Naive thymus-derived CD4-positive, alpha-beta T cell (primary cell): ENCODE measurements around the gene PRKN. TPM values are rescaled to one million over a fixed set of nuclear protein-coding genes. Genes with fewer than 3 reads are reported as not detected.

ENCODE experiments used
- ATAC-seq: fragments of 150-1000 bp; cut with Tn5 transposase; 2 replicates; pipeline ENCODE4 v1.10.0; 2021; ENCODE audit warnings: mild to moderate bottlenecking, moderate library complexity
- CTCF ChIA-PET: fragments of 350-600 bp; sonication (Branson Sonifier 250); formaldehyde crosslinking; loops from one replicate; lab custom pipeline; 2021; ENCODE audit warnings: antibody characterized with exemption; lab: Charles Lee
- POLR2A ChIA-PET: fragments of 350-600 bp; sonication (Branson Sonifier 250); formaldehyde crosslinking; loops from one replicate; lab custom pipeline; 2021; ENCODE audit warnings: antibody characterized with exemption, inconsistent platforms; lab: Charles Lee
- DNase-seq, 9 donors: peaks; one replicate each; pipeline versions ENCODE4 v3.0.0 to v3.0.0-alpha.2; 2020 to 2022; ENCODE audit warnings: mixed read lengths in 1 of 9
- H3K27ac ChIP-seq: one replicate; pipeline ENCODE4 v1.7.0; 2013; ENCODE audit warnings: mild to moderate bottlenecking, low read depth, low read length, moderate library complexity
- H3K27me3 ChIP-seq, 2 donors: one replicate each; pipeline ENCODE4 v1.7.0; 2013; ENCODE audit warnings: low read length in 2 of 2, mild to moderate bottlenecking in 2 of 2, moderate library complexity in 2 of 2; ENCODE audit not compliant: control insufficient read depth in 2 of 2, insufficient read depth in 2 of 2
- H3K36me3 ChIP-seq, 3 experiments: 1 replicate in 2 of 3; 2 replicates in 1 of 3; pipeline ENCODE4 v1.7.0; 2013; ENCODE audit warnings: low read length in 3 of 3, mild to moderate bottlenecking in 3 of 3, moderate library complexity in 1 of 3; ENCODE audit not compliant: insufficient read depth in 3 of 3, control insufficient read depth in 2 of 3
- H3K4me1 ChIP-seq, 2 donors: one replicate each; pipeline ENCODE4 v1.7.0; 2013; ENCODE audit warnings: low read length in 2 of 2, mild to moderate bottlenecking in 2 of 2, moderate library complexity in 1 of 2; ENCODE audit not compliant: control insufficient read depth in 2 of 2, insufficient read depth in 2 of 2
- H3K4me3 ChIP-seq: 2 replicates; pipeline ENCODE4 v1.7.0; 2013; ENCODE audit warnings: mild to moderate bottlenecking, low read length
- H3K9me3 ChIP-seq, 3 experiments: 1 replicate in 2 of 3; 2 replicates in 1 of 3; pipeline ENCODE4 v1.7.0; 2013; ENCODE audit warnings: low read length in 3 of 3; ENCODE audit not compliant: control insufficient read depth in 2 of 3
- H3K27ac Mint-ChIP-seq, 9 donors: one replicate each; pipeline ENCODE4 v1.8.0; 2020 to 2022; ENCODE audit warnings: mixed read lengths in 9 of 9, mild to moderate bottlenecking in 8 of 9, moderate library complexity in 5 of 9, inconsistent platforms in 2 of 9
- H3K27me3 Mint-ChIP-seq, 5 donors: one replicate each; pipeline ENCODE4 v1.8.0; 2021 to 2022; ENCODE audit warnings: mixed read lengths in 5 of 5, mild to moderate bottlenecking in 1 of 5
- H3K36me3 Mint-ChIP-seq, 5 donors: one replicate each; pipeline ENCODE4 v1.8.0; 2020 to 2022; ENCODE audit warnings: mixed read lengths in 5 of 5, mild to moderate bottlenecking in 3 of 5, inconsistent platforms in 1 of 5
- H3K4me1 Mint-ChIP-seq, 7 donors: one replicate each; pipeline ENCODE4 v1.8.0; 2020 to 2022; ENCODE audit warnings: mixed read lengths in 7 of 7, mild to moderate bottlenecking in 3 of 7, inconsistent platforms in 1 of 7
- H3K4me3 Mint-ChIP-seq, 10 donors: one replicate each; pipeline ENCODE4 v1.8.0; 2020 to 2022; ENCODE audit warnings: mild to moderate bottlenecking in 10 of 10, mixed read lengths in 10 of 10, moderate library complexity in 6 of 10, inconsistent platforms in 2 of 10
- H3K9me3 Mint-ChIP-seq, 11 donors: one replicate each; pipeline ENCODE4 v1.8.0; 2020 to 2022; ENCODE audit warnings: mixed read lengths in 11 of 11, mild to moderate bottlenecking in 4 of 11, inconsistent platforms in 1 of 11, moderate library complexity in 1 of 11
- intact Hi-C, 2 donors: fragments of 100-400 bp; cut with micrococcal nuclease; formaldehyde crosslinking; loops; one replicate each; pipeline ENCODE4 v1.15.1; 2023
- polyA plus RNA-seq, 2 donors: library from polyadenylated mRNA; unstranded; fragments of 300-500 nt; fragmentation: Illumina TruSeq; gene quantifications; one replicate each; pipeline ENCODE4 v1.2.3, GENCODE V29; 2021
- total RNA-seq, 6 experiments: library from RNA in 5 of 6; stranded (reverse) in 5 of 6; gene quantifications; 1 replicate in 5 of 6; 2 replicates in 1 of 6; pipeline ENCODE4 v1.2.3 and lab custom pipeline; 2021 to 2026

PRKN gene
- total and polyA plus RNA-seq, 7 experiments from 2014 or later, result 0.44 to 10.3 (median 8.1) TPM

- intact Hi-C loops, result no loop called here
- H3K4me3 Mint-ChIP-seq, result no peak overlapping the region
- Histone ChIP-seq H3K27me3 (no peaks in the 10 kb centered on the region), H3K36me3 (no peaks in the 10 kb centered on the region), H3K27ac (no peak overlapping the region), H3K4me1 (no peaks in the 10 kb centered on the region), H3K9me3 (no peaks in the 10 kb centered on the region), H3K4me3 (no peak overlapping the region)
- H3K27ac Mint-ChIP-seq, result no peak overlapping the region
- CTCF ChIA-PET, result no interaction called here
- DNase-seq (no peak), ATAC-seq (no peak)
- H3K36me3 Mint-ChIP-seq, result peaks cover 0 to 17% (median 4%) of the 10 kb centered on the region in 5 donors
- H3K27me3 Mint-ChIP-seq, result no peaks in the 10 kb centered on the region
- peaks cover 0 to 3% (median 0%) of the 10 kb centered on the region in 11 donors for H3K9me3 Mint-ChIP-seq
- H3K4me1 Mint-ChIP-seq, result no peaks in the 10 kb centered on the region
- POLR2A ChIA-PET, result no interaction called here
Measured at GRCh38 chr6:162294029-162294428, 433.5 kb downstream of the PRKN start.

GRCh38 chr6:162292915-162293314 is 434.7 kb downstream of the PRKN start:
- Mint-ChIP-seq H3K36me3 (peaks cover 0 to 17% (median 4%) of the 10 kb centered on the region in 5 donors), H3K9me3 (peaks cover 0 to 3% (median 0%) of the 10 kb centered on the region in 11 donors), H3K4me3 (no peak overlapping the region), H3K4me1 (no peaks in the 10 kb centered on the region), H3K27me3 (no peaks in the 10 kb centered on the region), H3K27ac (no peak overlapping the region)
- H3K4me1 ChIP-seq, result no peaks in the 10 kb centered on the region
- H3K4me3 ChIP-seq, result no peak overlapping the region
- H3K27me3 ChIP-seq, result no peaks in the 10 kb centered on the region
- H3K9me3 ChIP-seq, result no peaks in the 10 kb centered on the region
- DNase-seq (no peak), ATAC-seq (no peak)
- ChIA-PET CTCF (no interaction called here), POLR2A (no interaction called here)
- no peak overlapping the region for H3K27ac ChIP-seq
- H3K36me3 ChIP-seq, result no peaks in the 10 kb centered on the region
- intact Hi-C loops, result no loop called here

- no peak overlapping the region for H3K4me3 Mint-ChIP-seq
- intact Hi-C loops, result no loop called here
- DNase-seq, result no peak
Measured at GRCh38 chr6:162290846-162291465, 436.6 kb downstream of the PRKN start.

GRCh38 chr6:162289972-162290371 is 437.6 kb downstream of the PRKN start:
- no peak overlapping the region for H3K27ac ChIP-seq
- ChIA-PET POLR2A (no interaction called here), CTCF (interaction anchor here (0.5 kb wide), 1 partner anchor 194 kb away, joined by 3 read pairs; no protein-coding TSS in a partner anchor)
- no peaks in the 10 kb centered on the region for H3K9me3 ChIP-seq
- intact Hi-C loops, result no loop called here
- Mint-ChIP-seq H3K36me3 (peaks cover 0 to 17% (median 4%) of the 10 kb centered on the region in 5 donors), H3K27me3 (no peaks in the 10 kb centered on the region), H3K4me1 (no peaks in the 10 kb centered on the region), H3K9me3 (peaks cover 0 to 3% (median 0%) of the 10 kb centered on the region in 11 donors), H3K4me3 (no peak overlapping the region), H3K27ac (no peak overlapping the region)
- H3K36me3 ChIP-seq, result no peaks in the 10 kb centered on the region
- no peaks in the 10 kb centered on the region for H3K4me1 ChIP-seq
- no peaks in the 10 kb centered on the region for H3K27me3 ChIP-seq
- no peak overlapping the region for H3K4me3 ChIP-seq
- no peak for ATAC-seq
- no peak for DNase-seq

More at GRCh38 chr6:162290846-162291465, 436.6 kb downstream of the PRKN start:
- Mint-ChIP-seq H3K4me1 (no peaks in the 10 kb centered on the region), H3K27ac (no peak overlapping the region), H3K36me3 (peaks cover 0 to 17% (median 4%) of the 10 kb centered on the region in 5 donors), H3K27me3 (no peaks in the 10 kb centered on the region), H3K9me3 (peaks cover 0 to 3% (median 0%) of the 10 kb centered on the region in 11 donors)
- POLR2A ChIA-PET, result no interaction called here
- Histone ChIP-seq H3K36me3 (no peaks in the 10 kb centered on the region), H3K4me1 (no peaks in the 10 kb centered on the region), H3K4me3 (no peak overlapping the region), H3K9me3 (no peaks in the 10 kb centered on the region), H3K27ac (no peak overlapping the region), H3K27me3 (no peaks in the 10 kb centered on the region)
- CTCF ChIA-PET, result interaction anchor here (0.7 kb wide), 1 partner anchor 454 kb away, joined by 3 read pairs; no protein-coding TSS in a partner anchor
- no peak for ATAC-seq

- ATAC-seq (no peak), DNase-seq (no peak)
- Mint-ChIP-seq H3K27me3 (no peaks in the 10 kb centered on the region), H3K4me1 (no peaks in the 10 kb centered on the region), H3K9me3 (peaks cover 0 to 3% (median 0%) of the 10 kb centered on the region in 11 donors), H3K4me3 (no peak overlapping the region), H3K27ac (no peak overlapping the region), H3K36me3 (peaks cover 0 to 7% (median 3%) of the 10 kb centered on the region in 5 donors)
- no peaks in the 10 kb centered on the region for H3K9me3 ChIP-seq
- POLR2A ChIA-PET, result no interaction called here
- H3K36me3 ChIP-seq, result no peaks in the 10 kb centered on the region
- H3K27ac ChIP-seq, result no peak overlapping the region
- H3K4me3 ChIP-seq, result no peak overlapping the region
- intact Hi-C loops, result no loop called here
- CTCF ChIA-PET, result no interaction called here
- no peaks in the 10 kb centered on the region for H3K4me1 ChIP-seq
- H3K27me3 ChIP-seq, result no peaks in the 10 kb centered on the region
Measured at GRCh38 chr6:162273986-162274385, 453.6 kb downstream of the PRKN start.

DNA sequence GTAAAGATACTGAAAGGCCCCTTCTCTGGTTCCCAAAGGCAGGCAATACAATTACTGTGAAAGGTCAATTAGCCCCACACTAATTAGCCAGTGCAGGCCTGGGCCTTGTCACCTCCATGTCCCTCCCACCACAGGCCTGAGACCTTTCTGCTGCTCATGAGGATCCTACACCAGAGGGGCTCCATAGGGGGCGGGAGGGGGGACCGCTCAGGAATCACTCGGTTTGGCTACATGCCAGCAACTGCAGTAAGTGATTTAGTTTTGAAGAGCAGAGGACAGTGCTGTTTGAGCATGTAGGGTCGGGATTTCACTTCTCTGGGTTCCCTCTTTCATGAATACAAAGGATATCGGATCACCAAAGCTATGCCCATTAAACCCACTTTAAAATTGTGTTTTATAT is 455.6 kb downstream of the PRKN start:
- Mint-ChIP-seq H3K4me3 (no peak overlapping the region), H3K9me3 (peaks cover 0 to 4% (median 0%) of the 10 kb centered on the region in 11 donors), H3K27me3 (no peaks in the 10 kb centered on the region), H3K27ac (no peak overlapping the region), H3K4me1 (no peaks in the 10 kb centered on the region), H3K36me3 (peaks cover 0 to 9% (median 7%) of the 10 kb centered on the region in 5 donors)
- ATAC-seq (no peak), DNase-seq (no peak)
- ChIA-PET CTCF (no interaction called here), POLR2A (no interaction called here)
- intact Hi-C loops, result no loop called here
- no peaks in the 10 kb centered on the region for H3K9me3 ChIP-seq
- no peaks in the 10 kb centered on the region for H3K27me3 ChIP-seq
- H3K36me3 ChIP-seq, result no peaks in the 10 kb centered on the region
- no peak overlapping the region for H3K27ac ChIP-seq
- H3K4me1 ChIP-seq, result no peaks in the 10 kb centered on the region
- H3K4me3 ChIP-seq, result no peak overlapping the region

- H3K4me1 Mint-ChIP-seq, result no peaks in the 10 kb centered on the region
- no peaks in the 10 kb centered on the region for H3K27me3 ChIP-seq
- peaks cover 0 to 4% (median 0%) of the 10 kb centered on the region in 11 donors for H3K9me3 Mint-ChIP-seq
- no peak overlapping the region for H3K27ac Mint-ChIP-seq
- no peak overlapping the region for H3K27ac ChIP-seq
- no peak overlapping the region for H3K4me3 ChIP-seq
- DNase-seq (no peak), ATAC-seq (no peak)
- H3K9me3 ChIP-seq, result no peaks in the 10 kb centered on the region
- intact Hi-C loops, result no loop called here
- ChIA-PET CTCF (no interaction called here), POLR2A (no interaction called here)
- peaks cover 0 to 9% (median 4%) of the 10 kb centered on the region in 5 donors for H3K36me3 Mint-ChIP-seq
- no peak overlapping the region for H3K4me3 Mint-ChIP-seq
- no peaks in the 10 kb centered on the region for H3K36me3 ChIP-seq
- H3K4me1 ChIP-seq, result no peaks in the 10 kb centered on the region
- H3K27me3 Mint-ChIP-seq, result no peaks in the 10 kb centered on the region
Measured at GRCh38 chr6:162270966-162271365, 456.6 kb downstream of the PRKN start.
